ENCODE measurements around the gene KDM7A.

KDM7A gene

GRCh38 chr7:140082770-140083169 is 94.0 kb downstream of the KDM7A start:
- ATAC-seq (no peak), DNase-seq (no peak)

- no peak for ATAC-seq
- no peak for DNase-seq
These were observed 94.9 kb downstream of the KDM7A start for GRCh38 chr7:140081774-140082425.

GRCh38 chr7:140080919-140081318 is 95.9 kb downstream of the KDM7A start:
- DNase-seq (no peak), ATAC-seq (no peak)

GRCh38 chr7:140079121-140079536 is 97.7 kb downstream of the KDM7A start:
- DNase-seq = no peak
- ATAC-seq = peak; percentile 22

- DNase-seq (no peak), ATAC-seq (no peak)
These were observed 98.4 kb downstream of the KDM7A start for GRCh38 chr7:140078392-140078791.

- no peak for DNase-seq
- ATAC-seq = no peak
These were observed 102.0 kb downstream of the KDM7A start for GRCh38 chr7:140074780-140075179.

GRCh38 chr7:140070546-140070945 is 106.2 kb downstream of the KDM7A start:
- ATAC-seq = no peak
- no peak for DNase-seq

GRCh38 chr7:140069298-140069949 is 107.4 kb downstream of the KDM7A start:
- DNase-seq (no peak), ATAC-seq (no peak)

- no peak for DNase-seq
- no peak for ATAC-seq
These were observed 108.8 kb downstream of the KDM7A start for GRCh38 chr7:140068033-140068432.

GRCh38 chr7:140067052-140067451 is 109.7 kb downstream of the KDM7A start:
- DNase-seq (no peak), ATAC-seq (no peak)

GRCh38 chr7:140062528-140063299 is 114.1 kb downstream of the KDM7A start, which contains the start of gene PARP12:
Gene PARP12, minus strand, starts transcription at chr7:140062951. Its CDS starts 104 bp downstream, at chr7:140062847.
- DNase-seq = peak; percentile 92
- peak; percentile 86 for ATAC-seq

- peak; percentile 30 for ATAC-seq
- DNase-seq = peak; percentile 54
These were observed 114.7 kb downstream of the KDM7A start for GRCh38 chr7:140062118-140062527.

GRCh38 chr7:140061607-140061930 is 115.2 kb downstream of the KDM7A start:
- no peak for ATAC-seq
- no peak for DNase-seq

GRCh38 chr7:140060788-140061606 is 115.8 kb downstream of the KDM7A start:
- no peak for DNase-seq
- ATAC-seq = no peak

- no peak for DNase-seq
- no peak for ATAC-seq
These were observed 116.5 kb downstream of the KDM7A start for GRCh38 chr7:140060243-140060630.

GRCh38 chr7:140059273-140060242 is 117.2 kb downstream of the KDM7A start:
- peak; percentile 8 for ATAC-seq
- peak; percentile 53 for DNase-seq

- ATAC-seq (no peak), DNase-seq (no peak)
These were observed 118.3 kb downstream of the KDM7A start for GRCh38 chr7:140058517-140058916.

- no peak for DNase-seq
- ATAC-seq = no peak
These were observed 119.6 kb downstream of the KDM7A start for GRCh38 chr7:140057143-140057535.

- no peak for ATAC-seq
These were observed 120.2 kb downstream of the KDM7A start for GRCh38 chr7:140056431-140057142.

GRCh38 chr7:140055833-140056232 is 121.0 kb downstream of the KDM7A start:
- ATAC-seq (no peak), DNase-seq (no peak)

More at GRCh38 chr7:140056431-140057142, 120.2 kb downstream of the KDM7A start:
- no peak for DNase-seq
